Bladder microvascular endothelial cell (primary cell): Measurements from ENCODE around the gene NPIPA1. TPM values are rescaled to one million over a fixed set of nuclear protein-coding genes. Genes with fewer than 3 reads are reported as not detected.

Source experiments
- total RNA-seq: library from RNA; depleted of rRNA; stranded (reverse); fragments of >200 nt; gene quantifications from 2 replicates; pipeline ENCODE4 v1.2.3, GENCODE V29; 2014

Gene NPIPA1
- 21.5 and 64.7 TPM in 2 replicates for total RNA-seq

GRCh38 chr16:14937143-14937542 is at the start of gene NPIPA1:
Gene NPIPA1, plus strand, starts transcription at chr16:14937443. Its CDS starts 0 bp downstream, at chr16:14937443.

GRCh38 chr16:14974656-14975417 is 37.6 kb downstream of the NPIPA1 start, which contains the start of gene PDXDC1:
Gene PDXDC1, plus strand, starts transcription at chr16:14975026. Its CDS starts 174 bp downstream, at chr16:14975200.

Other genes starting within 250 kb of the NPIPA1 start
- not detected in 2 replicates for gene PLA2G10, start 243.1 kb upstream of the NPIPA1 start, total RNA-seq
- 0.16 and 1.3 TPM in 2 replicates for gene NPIPA3, start 234.0 kb upstream of the NPIPA1 start, total RNA-seq
- 0.16 and 1.3 TPM in 2 replicates for gene NPIPA2, start 194.9 kb upstream of the NPIPA1 start, total RNA-seq
- 88.9 and 185 TPM in 2 replicates for gene NOMO1, start 103.7 kb upstream of the NPIPA1 start, total RNA-seq
- gene PDXDC1, start 37.6 kb downstream of the NPIPA1 start, total RNA-seq: 50.5 and 100 TPM in 2 replicates
- gene NTAN1, start 118.6 kb downstream of the NPIPA1 start, total RNA-seq: 103 and 149 TPM in 2 replicates
- gene RRN3, start 156.8 kb downstream of the NPIPA1 start, total RNA-seq: 22.8 and 50.9 TPM in 2 replicates